Ascending aorta (tissue), 2 donors: Measurements from ENCODE around the gene FBXO5. TPM values are rescaled to one million over a fixed set of nuclear protein-coding genes. Genes with fewer than 3 reads are reported as not detected.

ENCODE experiments used
- DNase-seq, 2 donors: peaks; one replicate each; pipeline ENCODE4 v3.0.0-alpha.2; 2019; ENCODE audit warnings: low spot score in 2 of 2
- H3K27ac ChIP-seq, 2 donors: fragments of 200-600 bp; sonication (generic); one replicate each; pipeline ENCODE4 v1.5.1; 2016 to 2017; ENCODE audit warnings: mild to moderate bottlenecking in 1 of 2
- H3K27me3 ChIP-seq: fragments of 200-600 bp; sonication (generic); one replicate; pipeline ENCODE4 v1.5.1; 2017
- H3K36me3 ChIP-seq, 2 donors: fragments of 200-600 bp; sonication (generic); one replicate each; pipeline ENCODE4 v1.5.1; 2016
- H3K4me1 ChIP-seq, 2 donors: fragments of 200-600 bp; sonication (generic); one replicate each; pipeline ENCODE4 v1.5.1; 2016 to 2017; ENCODE audit warnings: mild to moderate bottlenecking in 1 of 2
- H3K4me3 ChIP-seq, 2 donors: fragments of 200-600 bp; sonication (generic); one replicate each; pipeline ENCODE4 v1.5.1; 2016 to 2017; ENCODE audit warnings: mild to moderate bottlenecking in 1 of 2
- H3K9me3 ChIP-seq, 2 donors: fragments of 200-600 bp; sonication (generic); one replicate each; pipeline ENCODE4 v1.5.1; 2016
- intact Hi-C: fragments of 100-400 bp; cut with DNase I; formaldehyde crosslinking; loops from one replicate; pipeline ENCODE4 v1.15.1; 2023
- total RNA-seq: library from RNA; depleted of rRNA; stranded (reverse); fragments of >200 nt; gene quantifications from one replicate; pipeline ENCODE4 v1.1.0, GENCODE V29; 2016
- TF ChIP-seq, protein P1 (sequence below), 3 experiments: fragments of 200-600 bp in 2 of 3; fragments of 450-650 bp in 1 of 3; sonication (generic) in 2 of 3; IDR thresholded peaks; one replicate each; pipeline ENCODE4 v1.5.1; 2016 to 2019; ENCODE audit warnings: antibody characterized with exemption in 3 of 3, mild to moderate bottlenecking in 1 of 3, moderate library complexity in 1 of 3

Gene FBXO5
- total RNA-seq, 1 donor from 2014 or later, result not detected

DNA sequence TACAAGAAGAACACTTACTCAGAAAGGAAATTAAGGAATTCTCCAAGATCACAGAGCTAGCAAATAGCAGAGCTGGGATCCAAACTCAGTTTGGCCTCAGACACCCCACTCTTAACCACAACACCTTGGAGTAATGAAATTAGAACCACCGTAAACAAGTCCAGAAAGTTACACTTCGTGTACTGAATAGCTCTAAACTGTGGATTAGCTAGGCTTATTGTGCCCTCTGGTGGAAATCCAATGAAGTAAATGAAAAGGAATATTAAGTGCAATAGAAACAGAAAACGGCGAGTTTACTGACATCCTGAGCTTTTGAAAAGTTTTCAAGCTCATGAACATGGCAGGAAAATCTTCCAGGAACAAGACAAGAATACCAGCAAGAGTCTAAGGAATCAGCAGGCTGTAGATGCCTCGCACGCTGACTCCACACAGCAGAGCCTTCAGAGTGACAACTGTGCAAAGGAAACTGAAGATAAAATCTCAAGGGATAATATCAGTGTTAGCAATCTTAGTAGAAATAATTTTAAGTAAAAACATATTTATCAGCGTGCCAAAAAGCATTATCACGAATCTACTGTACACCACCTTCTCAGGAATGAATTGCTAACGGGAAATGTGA lies 34.6 kb downstream of the FBXO5 start:
- no peaks in the 10 kb centered on the region for H3K27me3 ChIP-seq
- intact Hi-C loops, result loop anchor here (5.0 kb wide), 1 partner anchor 86 kb away; no protein-coding TSS in a partner anchor

DNA sequence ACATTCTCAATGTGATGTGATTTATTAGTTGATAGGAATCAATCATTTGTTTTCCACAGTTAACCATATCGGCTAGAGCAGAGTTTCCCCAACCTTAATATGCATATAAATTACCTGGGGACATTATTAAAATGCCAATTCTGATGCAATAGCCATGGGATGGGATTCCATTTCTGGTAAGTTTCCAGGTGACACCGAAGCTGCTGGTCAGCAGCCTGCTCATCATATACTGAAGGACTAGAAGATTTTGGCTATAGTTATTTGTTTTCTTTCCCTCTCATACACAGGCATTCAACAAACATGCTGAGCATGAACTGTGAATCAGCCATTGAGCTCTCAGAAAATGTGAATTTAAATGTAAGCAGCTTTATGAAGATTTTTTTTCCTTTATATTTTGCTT lies 35.8 kb downstream of the FBXO5 start:
- H3K36me3 ChIP-seq, result no peaks in the 10 kb centered on the region
- H3K27me3 ChIP-seq, result no peaks in the 10 kb centered on the region
- no peaks in the 10 kb centered on the region for H3K9me3 ChIP-seq
- intact Hi-C loops, result loop anchor here (5.0 kb wide), 1 partner anchor 85 kb away; no protein-coding TSS in a partner anchor
- no peak overlapping the region for H3K4me3 ChIP-seq
- TF ChIP-seq, protein P1, sequence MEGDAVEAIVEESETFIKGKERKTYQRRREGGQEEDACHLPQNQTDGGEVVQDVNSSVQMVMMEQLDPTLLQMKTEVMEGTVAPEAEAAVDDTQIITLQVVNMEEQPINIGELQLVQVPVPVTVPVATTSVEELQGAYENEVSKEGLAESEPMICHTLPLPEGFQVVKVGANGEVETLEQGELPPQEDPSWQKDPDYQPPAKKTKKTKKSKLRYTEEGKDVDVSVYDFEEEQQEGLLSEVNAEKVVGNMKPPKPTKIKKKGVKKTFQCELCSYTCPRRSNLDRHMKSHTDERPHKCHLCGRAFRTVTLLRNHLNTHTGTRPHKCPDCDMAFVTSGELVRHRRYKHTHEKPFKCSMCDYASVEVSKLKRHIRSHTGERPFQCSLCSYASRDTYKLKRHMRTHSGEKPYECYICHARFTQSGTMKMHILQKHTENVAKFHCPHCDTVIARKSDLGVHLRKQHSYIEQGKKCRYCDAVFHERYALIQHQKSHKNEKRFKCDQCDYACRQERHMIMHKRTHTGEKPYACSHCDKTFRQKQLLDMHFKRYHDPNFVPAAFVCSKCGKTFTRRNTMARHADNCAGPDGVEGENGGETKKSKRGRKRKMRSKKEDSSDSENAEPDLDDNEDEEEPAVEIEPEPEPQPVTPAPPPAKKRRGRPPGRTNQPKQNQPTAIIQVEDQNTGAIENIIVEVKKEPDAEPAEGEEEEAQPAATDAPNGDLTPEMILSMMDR (IDR thresholded peaks at IDR 0.05), result no peak
- no peak for DNase-seq
- H3K27ac ChIP-seq, result no peak overlapping the region
- no peaks in the 10 kb centered on the region for H3K4me1 ChIP-seq

More for the DNA sequence above, 34.6 kb downstream of the FBXO5 start:
- Histone ChIP-seq H3K27ac (no peak overlapping the region), H3K36me3 (no peaks in the 10 kb centered on the region), H3K4me1 (no peaks in the 10 kb centered on the region), H3K9me3 (no peaks in the 10 kb centered on the region), H3K4me3 (peak overlapping the region in 1 of 2 donors; percentile 26)
- TF ChIP-seq, protein P1 (IDR thresholded peaks at IDR 0.05), result peak; percentile 25 to 75 (median 44)
- DNase-seq, result no peak

DNA sequence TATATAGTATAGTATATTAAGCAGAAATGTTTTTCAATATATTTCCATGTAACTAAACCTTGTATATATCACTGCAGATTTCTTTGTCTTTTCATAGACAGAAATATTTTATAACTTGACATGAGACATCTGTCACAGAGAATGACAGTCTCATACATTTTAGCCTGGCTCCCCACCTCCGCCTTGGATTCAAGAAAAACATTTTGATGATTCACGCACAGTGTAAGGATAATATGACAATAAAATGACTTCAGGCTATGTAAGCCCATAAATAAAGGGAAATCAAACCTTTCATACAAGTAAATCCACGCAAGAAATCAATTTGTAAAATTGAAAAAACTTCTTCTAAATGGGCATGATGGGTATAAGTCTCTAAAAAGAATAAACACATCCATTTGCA lies 36.4 kb downstream of the FBXO5 start:
- Histone ChIP-seq H3K27ac (no peak overlapping the region), H3K4me1 (no peaks in the 10 kb centered on the region), H3K4me3 (no peak overlapping the region), H3K27me3 (no peaks in the 10 kb centered on the region), H3K36me3 (no peaks in the 10 kb centered on the region), H3K9me3 (no peaks in the 10 kb centered on the region)
- TF ChIP-seq, protein P1 (IDR thresholded peaks at IDR 0.05), result no peak
- no peak for DNase-seq
- intact Hi-C loops, result loop anchor here (5.0 kb wide), 1 partner anchor 84 kb away; no protein-coding TSS in a partner anchor

DNA sequence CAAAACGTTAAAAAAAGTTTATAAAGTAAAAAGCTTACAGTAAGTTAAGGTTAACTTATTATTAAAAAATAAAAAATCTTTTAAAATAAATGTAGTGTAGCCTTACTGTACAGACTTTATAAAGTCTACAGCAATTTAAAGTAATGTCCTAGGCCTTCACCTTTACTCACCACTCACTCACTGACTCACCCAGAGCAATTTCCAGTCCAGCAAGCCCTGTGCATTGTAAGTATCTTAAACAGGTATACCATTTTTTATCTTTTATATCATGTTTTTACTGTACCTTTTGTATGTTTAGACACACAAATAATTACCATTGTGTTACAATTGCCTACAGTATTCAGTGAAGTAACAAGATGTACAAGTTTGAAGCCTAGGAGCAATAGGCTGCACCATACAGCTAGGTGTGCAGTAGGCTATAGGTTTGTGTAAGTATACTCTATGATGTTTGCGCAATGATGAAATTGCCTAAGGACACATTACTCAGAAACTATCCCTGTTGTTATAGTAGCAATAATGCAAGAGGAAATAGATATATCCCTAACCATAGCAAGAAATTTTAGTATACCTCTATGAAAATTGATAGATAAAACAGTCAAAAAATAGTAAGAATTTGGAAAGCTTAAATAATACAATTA lies 39.5 kb downstream of the FBXO5 start:
- H3K4me3 ChIP-seq, result no peak overlapping the region
- DNase-seq, result no peak
- no peaks in the 10 kb centered on the region for H3K9me3 ChIP-seq
- H3K27ac ChIP-seq, result no peak overlapping the region
- no peaks in the 10 kb centered on the region for H3K36me3 ChIP-seq
- intact Hi-C loops, result no loop called here
- no peaks in the 10 kb centered on the region for H3K27me3 ChIP-seq
- H3K4me1 ChIP-seq, result no peaks in the 10 kb centered on the region
- TF ChIP-seq, protein P1 (IDR thresholded peaks at IDR 0.05), result no peak

DNA sequence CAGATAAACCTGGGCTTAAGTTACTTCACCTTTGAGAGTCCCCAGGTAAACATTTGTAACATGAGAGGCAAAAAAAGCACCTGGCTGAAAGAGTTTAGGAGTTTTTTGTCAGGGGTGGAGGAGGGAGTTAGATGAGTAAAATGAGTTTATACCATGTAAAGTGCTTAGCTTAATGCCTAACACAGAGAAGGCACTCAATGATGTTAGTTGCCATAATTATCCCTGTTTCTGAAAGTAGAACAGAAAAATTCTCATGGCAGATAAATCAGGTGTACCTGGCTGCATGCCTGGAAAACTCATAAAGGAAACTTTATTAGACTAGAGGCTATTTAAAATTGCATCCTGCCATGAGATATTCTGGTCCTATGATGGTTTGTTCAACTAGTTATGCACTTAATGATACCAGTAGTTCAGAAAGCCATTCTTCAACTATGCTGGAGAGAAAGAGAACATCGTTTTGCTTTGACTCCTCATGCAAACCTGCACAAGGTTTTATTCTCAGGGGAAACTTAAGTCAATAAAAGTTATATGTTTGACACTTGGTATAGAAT lies 40.4 kb downstream of the FBXO5 start:
- Histone ChIP-seq H3K4me3 (no peak overlapping the region), H3K36me3 (no peaks in the 10 kb centered on the region), H3K27ac (no peak overlapping the region), H3K4me1 (no peaks in the 10 kb centered on the region), H3K27me3 (no peaks in the 10 kb centered on the region), H3K9me3 (no peaks in the 10 kb centered on the region)
- intact Hi-C loops, result no loop called here
- DNase-seq, result no peak
- TF ChIP-seq, protein P1 (IDR thresholded peaks at IDR 0.05), result no peak
